GM03348 (cell line): ENCODE results near the gene COL4A2.
"Not testable (repeated sequence)": the region's sequence is repeated elsewhere in the genome, so short reads cannot be mapped to it uniquely, and the experiment has no call there.

Experiments
- DNase-seq: peaks from one replicate; pipeline ENCODE4 v3.0.0; 2012; ENCODE audit warnings: low spot score

COL4A2 gene

DNA sequence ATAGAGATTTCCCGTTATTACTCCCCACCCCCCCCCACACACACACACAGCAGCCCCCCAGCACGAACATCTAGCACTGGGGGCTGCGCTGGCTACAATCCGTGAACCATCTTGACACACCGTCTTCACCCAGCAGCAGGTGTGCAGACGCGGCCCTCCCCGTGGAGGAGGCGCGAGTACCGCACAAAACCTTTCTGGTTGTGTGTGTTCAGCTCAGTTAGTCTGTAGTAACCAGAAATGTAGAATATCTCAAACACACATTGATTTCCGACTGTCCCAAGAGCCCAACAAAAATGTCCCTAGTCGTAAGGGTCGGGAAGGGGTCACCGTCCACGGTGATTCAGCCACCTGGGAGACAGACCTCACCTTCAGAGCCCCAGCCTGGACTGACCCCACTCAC lies 131.7 kb downstream of the COL4A2 start:
- no peak for DNase-seq

DNA sequence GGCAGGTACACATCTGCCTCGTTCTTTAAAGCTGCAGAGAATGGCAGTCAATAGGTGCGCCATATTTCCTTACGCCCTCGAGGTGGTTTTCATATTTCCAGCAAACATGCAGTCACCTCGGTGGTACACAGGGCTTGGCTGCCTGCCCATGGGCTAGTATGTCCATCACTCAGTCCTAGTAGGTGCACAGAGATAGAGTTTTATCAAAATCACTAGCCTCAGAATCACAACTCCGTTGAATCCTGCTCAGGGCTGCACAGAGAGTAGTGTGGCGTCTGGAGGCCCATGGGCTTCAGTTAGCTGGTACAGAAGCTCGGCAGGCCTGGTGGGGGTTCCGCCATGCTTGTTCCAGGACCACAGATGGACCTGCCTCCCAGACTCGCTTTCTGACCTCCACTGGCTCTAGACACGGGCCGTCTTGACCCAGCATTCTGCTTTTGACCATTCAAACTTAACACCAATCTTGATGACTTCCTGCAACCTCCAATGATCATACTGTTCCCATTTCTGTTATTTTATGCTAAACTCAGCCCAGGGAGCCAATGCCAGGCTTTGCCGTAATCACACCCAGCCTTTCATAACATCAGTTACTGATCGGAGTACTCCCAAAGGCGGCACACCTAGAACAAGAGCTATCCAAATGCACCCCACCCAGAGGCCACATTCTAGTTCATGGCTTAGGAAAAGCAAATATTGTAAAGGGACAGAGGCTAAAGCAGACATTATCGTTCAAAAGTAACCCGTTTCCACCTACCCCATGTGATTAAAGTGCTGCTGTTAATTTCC lies 134.1 kb downstream of the COL4A2 start:
- no peak for DNase-seq

DNA sequence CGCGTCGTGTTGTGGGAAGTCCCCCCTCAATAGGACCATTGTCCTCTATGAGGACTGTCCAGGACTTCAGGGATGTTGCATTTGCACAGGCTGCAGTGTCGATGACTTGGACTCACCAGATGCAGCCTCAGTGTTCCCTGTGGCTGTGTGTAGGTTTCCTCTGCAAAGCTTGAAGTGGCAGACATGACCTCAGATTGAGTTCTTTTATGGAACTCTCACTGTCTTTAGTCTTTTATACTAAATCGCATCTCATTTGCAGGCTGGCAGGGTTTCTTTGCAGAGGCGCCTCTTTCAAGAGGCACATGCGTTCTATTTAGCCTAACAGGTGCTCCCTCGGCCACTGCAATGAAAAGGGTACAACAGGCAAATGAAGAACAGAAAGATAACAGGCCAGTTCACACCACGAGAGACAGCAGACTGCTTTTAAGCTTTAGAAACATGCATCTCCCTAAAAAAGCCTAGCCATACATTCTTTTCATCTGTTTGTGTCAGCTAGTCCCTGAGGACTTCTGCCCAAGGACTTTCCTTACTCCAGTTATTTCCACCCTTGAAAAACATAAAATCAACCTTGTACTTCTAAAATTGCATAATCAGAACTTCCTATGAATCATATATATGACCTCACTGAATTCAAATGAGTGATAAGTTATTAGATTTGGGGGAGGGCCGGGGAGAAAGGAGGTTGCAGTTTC lies 136.0 kb downstream of the COL4A2 start:
- DNase-seq, result peak; percentile 59

DNA sequence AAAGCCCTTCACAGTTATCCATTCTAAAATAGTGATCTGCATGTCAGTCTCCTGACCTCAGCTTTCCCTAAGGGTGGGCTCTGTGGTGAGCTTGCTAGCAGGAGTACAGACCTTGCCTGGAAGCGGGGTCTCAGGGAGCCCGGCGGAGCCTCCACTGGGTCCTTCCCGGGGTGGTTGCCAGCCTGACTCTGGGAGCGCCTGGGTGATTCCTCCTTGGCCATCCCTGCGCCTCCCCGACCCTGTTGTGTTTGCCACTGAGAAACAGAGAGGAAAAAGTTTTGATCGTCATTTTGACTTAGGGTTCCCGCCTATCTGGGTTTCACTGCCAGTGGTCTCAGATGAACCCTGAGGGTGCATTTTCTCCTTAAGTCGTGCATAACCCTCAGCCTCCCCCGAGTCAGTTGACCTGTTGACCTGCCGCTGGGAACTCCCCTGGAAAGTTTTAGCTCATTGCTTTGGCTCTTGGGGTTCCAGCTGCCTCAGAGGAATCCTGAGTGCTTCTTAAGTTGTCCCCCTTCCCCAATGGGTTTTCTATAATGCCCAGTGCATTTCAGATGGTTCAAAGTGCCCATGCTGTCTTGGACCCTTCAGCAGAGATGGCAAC lies 136.6 kb downstream of the COL4A2 start:
- DNase-seq, result no peak

DNA sequence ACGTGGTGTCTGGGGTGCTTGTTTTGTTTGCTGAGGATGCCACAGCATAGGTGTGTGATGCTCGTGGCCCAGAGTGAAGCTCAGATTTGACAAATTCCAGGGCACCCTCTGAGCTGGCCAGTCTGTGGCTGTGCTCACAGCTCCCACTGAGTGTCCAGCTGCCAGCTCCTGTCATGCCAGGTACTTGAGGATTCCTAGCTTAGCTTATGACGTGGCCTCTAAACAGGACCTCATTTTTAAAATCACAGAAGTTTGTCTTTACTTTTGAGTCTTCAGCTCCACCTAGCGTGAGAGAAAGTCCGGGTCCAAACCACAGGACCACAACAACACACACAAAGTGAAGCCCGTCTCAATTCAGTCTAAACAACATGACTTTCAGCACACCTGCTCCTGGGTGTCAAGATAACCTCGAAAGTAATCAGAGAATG lies 137.2 kb downstream of the COL4A2 start:
- DNase-seq, result peak; percentile 65

DNA sequence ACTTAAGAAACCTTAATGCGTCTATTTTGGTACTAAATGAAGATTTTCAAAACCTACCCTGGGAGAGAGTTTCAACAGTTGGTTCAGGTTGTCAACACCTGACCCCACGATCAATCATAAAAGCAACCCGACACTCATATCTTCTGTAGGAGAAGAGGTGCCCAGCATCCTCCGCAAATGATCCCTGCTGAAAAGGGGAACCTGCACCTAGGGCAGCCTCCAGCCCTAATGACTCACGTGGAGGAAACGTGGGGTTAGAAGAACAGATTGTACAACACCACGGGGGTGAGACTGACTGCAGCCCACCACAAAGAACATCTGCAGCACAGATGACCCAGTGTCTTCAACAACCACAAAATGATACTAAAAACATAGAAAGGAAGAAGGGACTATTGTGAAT lies 138.1 kb downstream of the COL4A2 start:
- DNase-seq, result no peak

DNA sequence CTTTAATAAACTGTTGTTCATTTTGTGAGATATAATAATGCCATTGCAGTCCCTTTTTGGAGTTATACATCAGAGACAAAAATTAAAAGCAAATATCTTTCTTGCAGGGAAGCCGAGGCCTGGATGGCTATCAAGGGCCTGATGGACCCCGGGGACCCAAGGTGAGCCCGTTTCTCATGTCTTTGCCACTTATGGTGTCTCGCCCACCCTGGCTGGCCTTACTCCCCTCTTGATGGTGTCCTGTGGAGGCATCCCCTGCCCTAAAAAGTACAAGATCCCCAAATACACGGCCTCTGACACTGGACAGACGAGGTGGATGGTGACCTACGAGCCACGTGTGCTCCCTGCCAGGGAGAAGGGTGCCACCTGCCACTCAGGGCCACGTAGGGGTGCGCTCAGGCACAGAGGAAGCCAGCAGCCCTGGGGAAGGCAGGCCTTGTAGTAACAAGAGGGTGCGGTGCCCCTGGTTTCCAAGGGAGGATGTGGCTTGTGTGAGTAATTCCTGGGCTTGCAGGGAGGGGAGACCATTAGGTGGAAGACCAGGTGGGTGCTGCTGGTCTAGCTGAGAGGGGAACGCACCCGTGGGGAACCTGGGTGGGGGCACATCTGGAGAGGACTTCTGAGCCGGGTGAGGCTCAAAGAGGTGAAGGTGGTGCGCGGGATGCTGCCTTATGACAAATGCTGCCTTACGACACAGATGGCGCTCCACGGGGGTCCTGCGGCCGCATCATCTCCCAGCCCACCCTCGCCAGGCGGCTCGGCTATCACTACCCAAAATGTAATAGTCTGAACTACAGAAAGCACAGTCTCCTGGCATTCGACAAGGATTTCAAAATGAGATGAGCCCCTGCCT lies 138.9 kb downstream of the COL4A2 start:
- no peak for DNase-seq

DNA sequence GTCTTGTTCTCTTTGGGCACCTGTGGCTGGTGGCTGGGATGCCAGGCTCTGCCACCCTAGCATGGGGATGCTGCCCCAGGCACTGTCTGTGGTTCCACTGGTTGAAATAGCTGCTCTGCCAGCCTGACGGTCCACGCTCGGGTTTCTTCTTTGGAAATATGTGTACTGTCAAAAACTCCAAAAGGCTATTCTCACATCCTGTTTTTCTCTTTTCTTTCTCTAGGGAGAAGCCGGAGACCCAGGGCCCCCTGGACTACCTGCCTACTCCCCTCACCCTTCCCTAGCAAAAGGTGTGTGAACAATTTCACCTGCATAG lies 139.4 kb downstream of the COL4A2 start:
- DNase-seq, result no peak

DNA sequence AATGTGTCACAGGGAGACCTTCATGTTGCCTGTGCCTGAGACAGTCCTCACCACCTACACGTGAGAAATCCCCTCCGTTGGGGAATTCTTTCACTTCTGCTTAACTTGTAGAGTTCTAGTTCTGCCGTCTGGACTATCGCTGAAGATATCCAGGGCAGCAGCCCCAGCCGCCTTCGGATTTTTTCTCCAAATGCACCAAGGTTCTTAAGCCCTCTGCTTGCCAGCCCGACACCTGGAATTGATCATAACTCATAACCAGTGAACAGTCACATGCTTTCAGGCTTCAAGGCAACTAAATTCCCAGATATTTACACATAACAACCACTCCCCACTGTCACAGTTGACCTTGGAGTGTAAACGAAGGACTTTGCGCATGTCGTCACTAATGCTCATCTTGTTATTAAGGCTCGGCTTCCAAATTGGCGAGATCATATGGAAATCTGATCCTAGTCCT lies 140.0 kb downstream of the COL4A2 start:
- peak; percentile 33 for DNase-seq

DNA sequence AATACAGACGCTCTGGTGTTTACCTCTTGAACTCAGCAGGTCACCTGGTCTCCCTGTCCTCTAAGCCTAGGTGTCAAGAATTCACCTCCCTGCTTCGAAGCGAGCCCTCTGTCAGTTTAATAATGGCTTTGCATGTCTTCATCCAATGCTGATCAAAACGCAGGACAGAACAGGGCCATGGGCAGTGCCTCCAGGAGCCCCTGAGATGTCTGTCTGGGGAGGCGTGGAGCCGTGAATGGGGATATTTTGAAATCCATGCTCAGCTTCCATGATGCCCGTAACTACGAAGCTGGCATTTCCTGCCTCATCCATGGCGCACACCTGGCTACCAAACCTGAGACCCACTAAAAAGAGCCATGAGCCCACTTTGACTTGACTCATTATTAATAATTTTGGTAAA lies 140.7 kb downstream of the COL4A2 start:
- DNase-seq, result no peak

DNA sequence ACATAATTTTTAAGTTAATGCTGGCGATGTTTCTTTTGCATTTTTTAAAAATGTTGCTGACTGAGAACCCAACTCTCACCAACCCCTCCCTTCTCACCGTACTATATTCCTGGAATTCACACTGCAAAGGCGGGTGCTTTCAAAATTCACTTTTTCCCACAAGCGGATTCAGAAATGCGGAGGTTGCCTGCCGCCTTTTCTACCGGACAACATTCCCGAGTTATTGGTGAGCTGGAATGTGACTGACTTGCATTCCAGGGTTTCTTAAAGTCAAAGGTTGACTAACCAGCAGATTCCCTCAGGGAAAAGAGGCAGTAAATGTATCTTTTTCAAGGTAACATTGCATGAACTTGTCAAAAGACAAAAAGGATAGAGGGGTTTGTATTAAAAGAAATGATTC lies 141.1 kb downstream of the COL4A2 start:
- DNase-seq, result peak; percentile 44

DNA sequence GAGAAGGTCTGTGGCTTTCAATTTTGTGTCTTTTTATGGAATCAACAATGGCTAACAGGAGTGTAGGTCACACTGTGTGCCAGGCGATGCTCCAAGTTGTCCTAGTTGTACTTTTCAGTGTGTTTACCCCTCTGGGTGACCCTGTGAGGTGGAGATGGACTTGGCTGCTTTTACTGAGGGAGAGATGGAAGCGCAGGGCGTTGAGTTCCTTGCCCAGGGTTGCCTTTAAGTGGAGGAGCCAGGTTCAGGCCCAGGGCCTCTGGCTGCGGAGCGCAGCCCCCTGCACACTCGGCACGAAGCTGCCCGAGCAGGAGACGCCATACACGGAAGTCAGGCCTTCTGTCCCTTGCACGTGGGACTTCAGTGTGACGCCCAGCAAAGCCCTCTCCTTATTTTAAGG lies 141.6 kb downstream of the COL4A2 start:
- no peak for DNase-seq

DNA sequence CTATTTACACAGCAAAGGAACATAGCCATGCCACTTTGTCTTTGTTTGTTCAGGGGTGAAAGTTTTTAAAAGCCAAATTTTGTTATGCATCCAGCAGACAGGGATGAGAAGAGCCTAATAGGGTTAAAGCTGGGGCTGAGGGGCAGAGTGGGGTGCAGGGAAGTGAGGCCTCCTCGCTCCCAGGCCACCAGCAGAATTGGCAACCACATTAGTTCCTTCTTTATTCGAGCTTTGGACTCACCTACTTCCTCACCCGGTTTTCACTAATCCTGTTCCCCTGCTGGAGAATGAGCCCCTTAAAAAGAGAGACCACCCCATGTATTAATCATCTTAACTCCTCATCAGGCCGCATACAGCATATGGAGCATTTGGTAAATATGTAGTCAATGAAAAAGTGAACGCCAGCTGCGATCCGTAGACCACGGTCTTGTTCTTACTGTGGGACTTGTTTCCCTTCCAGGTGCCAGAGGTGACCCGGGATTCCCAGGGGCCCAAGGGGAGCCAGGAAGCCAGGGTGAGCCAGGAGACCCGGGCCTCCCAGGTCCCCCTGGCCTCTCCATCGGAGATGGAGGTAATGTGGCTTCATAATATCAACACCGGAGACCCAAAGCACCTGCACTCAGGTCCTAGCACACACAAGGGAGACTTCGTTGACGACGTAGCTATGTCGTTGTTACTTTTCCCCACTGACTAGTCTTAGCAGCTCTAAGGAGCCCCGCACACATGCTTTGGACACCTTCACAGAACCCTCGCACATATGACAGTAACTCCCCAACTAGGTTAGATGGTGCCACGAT lies 142.3 kb downstream of the COL4A2 start:
- no peak for DNase-seq

DNA sequence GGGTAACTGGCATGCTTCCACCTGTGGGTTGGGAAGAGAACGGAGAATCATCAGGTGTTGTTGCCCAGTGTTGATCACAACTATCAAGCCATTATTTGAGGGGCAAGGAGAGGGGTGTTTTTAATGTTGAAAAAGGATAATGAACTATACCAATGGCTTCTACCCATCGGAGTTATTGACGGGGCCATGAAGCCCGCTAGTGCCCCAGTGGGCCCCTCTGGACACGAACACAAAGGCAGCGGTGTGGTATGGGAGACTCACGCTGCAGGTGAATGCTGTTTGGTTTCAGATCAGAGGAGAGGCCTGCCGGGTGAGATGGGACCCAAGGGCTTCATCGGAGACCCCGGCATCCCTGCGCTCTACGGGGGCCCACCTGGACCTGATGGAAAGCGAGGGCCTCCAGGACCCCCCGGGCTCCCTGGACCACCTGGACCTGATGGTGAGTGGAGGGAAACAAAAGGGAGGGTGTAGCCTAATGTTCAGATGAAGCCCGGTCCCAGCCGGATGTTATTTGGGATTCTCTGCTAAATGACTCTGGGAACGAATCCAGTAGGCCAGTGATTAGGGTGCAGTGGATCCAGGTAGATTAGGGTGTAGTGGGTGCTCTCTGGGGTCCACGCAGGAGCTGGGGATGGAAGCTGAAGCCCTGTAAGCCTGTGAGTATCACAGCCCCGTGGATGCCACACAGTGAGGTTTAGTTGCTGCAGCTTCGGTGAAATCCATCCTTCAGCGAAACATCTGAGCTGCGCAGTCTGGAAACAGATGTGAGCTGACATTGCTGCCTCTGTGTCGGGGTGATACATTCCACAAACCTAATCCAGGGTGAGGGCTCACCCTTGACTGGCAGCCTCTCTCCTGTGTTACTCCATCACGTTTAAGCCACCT lies 143.2 kb downstream of the COL4A2 start:
- DNase-seq, result no peak

DNA sequence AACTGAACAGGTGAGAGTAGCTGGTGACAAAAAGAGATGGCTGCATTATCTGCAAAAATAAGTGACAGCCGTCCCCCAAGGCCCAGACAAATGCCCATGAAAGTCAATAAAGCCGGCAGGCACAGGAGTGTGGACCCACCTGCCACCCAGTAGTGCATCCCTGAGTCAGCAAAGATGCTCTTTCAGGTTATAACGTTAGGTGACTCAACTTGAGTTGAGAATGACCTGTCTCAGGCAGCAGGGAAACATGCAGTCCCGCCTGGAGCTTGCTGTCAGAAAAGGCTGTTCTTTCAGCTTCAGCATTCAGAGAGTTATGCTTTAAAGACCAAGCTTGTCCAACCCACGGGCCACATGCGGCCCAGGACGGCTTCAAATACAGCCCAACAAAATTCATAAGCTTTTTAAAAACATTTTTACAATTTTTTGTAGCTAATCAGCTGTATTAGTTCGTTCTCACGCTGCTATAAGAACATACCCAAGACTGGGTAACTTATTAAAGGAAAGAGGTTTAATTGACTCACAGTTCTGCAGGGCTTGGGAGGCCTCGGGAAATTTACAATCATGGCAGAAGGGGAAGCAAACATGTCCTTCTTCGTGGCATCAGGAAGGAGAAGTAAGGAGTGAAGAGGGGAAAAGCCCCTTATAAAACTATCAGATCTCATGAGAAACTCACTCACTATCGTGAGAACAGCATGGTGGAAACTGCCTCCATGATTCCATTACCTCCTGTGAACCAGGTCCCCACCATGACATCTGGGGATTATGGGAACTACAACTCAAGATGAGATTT lies 144.1 kb downstream of the COL4A2 start:
- DNase-seq, result no peak

DNA sequence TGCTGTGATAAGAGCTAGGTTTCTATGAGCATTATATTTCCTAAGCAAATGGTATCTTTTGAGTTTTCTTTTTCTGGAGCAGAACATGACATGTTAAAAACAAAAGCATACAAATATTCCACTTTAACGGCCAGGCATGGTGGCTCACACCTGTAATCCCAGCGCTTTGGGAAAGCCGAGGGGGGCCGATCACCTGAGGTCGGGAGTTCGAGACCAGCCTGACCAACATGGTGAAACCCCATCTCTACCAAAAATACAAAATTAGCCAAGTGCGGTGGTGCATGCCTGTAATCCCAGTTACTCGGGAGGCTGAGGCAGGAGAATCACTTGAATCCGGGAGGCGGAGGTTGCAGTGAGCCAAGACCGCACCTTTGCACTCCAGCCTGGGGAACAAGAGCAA lies 146.0 kb downstream of the COL4A2 start:
- not testable (repeated sequence) for DNase-seq

DNA sequence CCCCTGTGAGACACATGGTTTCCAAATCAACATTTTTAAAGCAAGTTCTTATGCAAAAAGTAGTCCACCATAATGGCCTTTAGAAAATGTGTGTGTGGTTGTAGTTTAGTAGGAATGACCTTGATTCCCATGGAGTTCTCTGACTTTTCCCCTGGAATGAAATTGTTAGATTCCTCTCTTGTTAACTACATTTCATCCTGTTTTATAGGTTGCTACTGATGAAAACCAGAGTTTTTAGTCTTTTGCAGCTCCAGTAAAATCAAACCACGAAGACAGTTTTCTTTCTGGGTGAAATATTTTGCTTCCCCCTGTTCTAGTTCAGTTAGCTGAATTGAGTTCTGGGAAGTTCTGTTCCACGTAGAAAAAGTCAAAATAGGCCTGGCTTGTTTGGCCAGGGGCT lies 146.7 kb downstream of the COL4A2 start:
- no peak for DNase-seq

DNA sequence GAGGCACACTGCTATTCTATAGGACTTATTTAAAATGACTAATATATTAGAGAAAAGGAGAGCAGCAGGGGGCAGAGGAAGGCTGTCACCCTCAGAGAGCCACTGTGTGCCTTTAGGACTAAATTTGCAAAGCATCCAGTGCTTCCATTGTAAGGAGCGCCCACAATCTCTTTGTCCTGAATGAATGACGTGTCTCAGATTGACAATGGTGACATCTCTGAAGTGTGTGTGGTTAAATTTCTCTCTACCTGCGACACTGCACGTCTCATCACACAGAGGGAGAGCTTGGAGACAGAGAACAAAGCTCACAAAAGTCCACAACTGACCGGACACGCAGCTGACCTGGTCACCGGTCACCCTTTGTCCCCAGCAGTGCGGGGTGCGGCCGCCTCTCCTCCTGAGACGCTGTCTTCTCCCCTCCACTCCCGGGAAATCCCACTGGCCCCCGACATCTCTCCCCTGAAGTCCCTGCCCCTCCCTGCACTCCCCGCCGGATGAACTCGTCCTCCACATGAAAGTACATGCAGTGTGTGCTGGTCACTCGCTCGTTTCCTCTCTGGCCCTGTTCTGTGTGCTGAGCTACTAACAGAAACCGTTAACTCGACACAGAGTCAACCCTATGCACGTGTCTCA lies 147.3 kb downstream of the COL4A2 start:
- no peak for DNase-seq

DNA sequence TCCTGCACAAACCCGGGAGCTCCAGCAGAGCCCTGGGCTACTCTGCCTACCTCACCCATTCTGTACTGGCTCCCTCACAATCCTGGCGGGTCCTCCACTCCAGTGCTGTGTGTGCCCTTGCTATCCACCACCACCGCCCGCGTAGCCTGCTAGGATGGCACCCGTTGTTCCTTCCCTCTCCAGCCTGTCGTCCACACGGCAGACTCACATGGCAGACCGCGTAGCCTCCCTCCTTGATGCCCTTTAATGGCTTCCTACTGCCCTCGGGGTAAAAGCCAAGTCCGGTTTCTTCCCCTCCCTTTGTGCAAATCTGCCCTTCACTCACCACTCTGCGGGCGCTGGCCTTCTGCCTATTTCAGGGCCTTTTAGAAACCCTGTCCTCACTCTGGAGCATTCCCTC lies 147.9 kb downstream of the COL4A2 start:
- no peak for DNase-seq
